Ascending aorta (tissue), 2 donors: ENCODE results near the gene NSD2. TPM values are rescaled to one million over a fixed set of nuclear protein-coding genes. Genes with fewer than 3 reads are reported as not detected.

Source experiments
- DNase-seq, 2 donors: peaks; one replicate each; pipeline ENCODE4 v3.0.0-alpha.2; 2019; ENCODE audit warnings: low spot score in 2 of 2
- H3K27ac ChIP-seq, 2 donors: fragments of 200-600 bp; sonication (generic); one replicate each; pipeline ENCODE4 v1.5.1; 2016 to 2017; ENCODE audit warnings: mild to moderate bottlenecking in 1 of 2
- H3K27me3 ChIP-seq: fragments of 200-600 bp; sonication (generic); one replicate; pipeline ENCODE4 v1.5.1; 2017
- H3K36me3 ChIP-seq, 2 donors: fragments of 200-600 bp; sonication (generic); one replicate each; pipeline ENCODE4 v1.5.1; 2016
- H3K4me1 ChIP-seq, 2 donors: fragments of 200-600 bp; sonication (generic); one replicate each; pipeline ENCODE4 v1.5.1; 2016 to 2017; ENCODE audit warnings: mild to moderate bottlenecking in 1 of 2
- H3K4me3 ChIP-seq, 2 donors: fragments of 200-600 bp; sonication (generic); one replicate each; pipeline ENCODE4 v1.5.1; 2016 to 2017; ENCODE audit warnings: mild to moderate bottlenecking in 1 of 2
- H3K9me3 ChIP-seq, 2 donors: fragments of 200-600 bp; sonication (generic); one replicate each; pipeline ENCODE4 v1.5.1; 2016
- intact Hi-C: fragments of 100-400 bp; cut with DNase I; formaldehyde crosslinking; loops from one replicate; pipeline ENCODE4 v1.15.1; 2023
- total RNA-seq: library from RNA; depleted of rRNA; stranded (reverse); fragments of >200 nt; gene quantifications from one replicate; pipeline ENCODE4 v1.1.0, GENCODE V29; 2016
- TF ChIP-seq, protein P1 (sequence below), 3 experiments: fragments of 200-600 bp in 2 of 3; fragments of 450-650 bp in 1 of 3; sonication (generic) in 2 of 3; IDR thresholded peaks; one replicate each; pipeline ENCODE4 v1.5.1; 2016 to 2019; ENCODE audit warnings: antibody characterized with exemption in 3 of 3, mild to moderate bottlenecking in 1 of 3, moderate library complexity in 1 of 3

Gene NSD2
- total RNA-seq, 1 donor from 2014 or later, result 19.9 TPM

DNA sequence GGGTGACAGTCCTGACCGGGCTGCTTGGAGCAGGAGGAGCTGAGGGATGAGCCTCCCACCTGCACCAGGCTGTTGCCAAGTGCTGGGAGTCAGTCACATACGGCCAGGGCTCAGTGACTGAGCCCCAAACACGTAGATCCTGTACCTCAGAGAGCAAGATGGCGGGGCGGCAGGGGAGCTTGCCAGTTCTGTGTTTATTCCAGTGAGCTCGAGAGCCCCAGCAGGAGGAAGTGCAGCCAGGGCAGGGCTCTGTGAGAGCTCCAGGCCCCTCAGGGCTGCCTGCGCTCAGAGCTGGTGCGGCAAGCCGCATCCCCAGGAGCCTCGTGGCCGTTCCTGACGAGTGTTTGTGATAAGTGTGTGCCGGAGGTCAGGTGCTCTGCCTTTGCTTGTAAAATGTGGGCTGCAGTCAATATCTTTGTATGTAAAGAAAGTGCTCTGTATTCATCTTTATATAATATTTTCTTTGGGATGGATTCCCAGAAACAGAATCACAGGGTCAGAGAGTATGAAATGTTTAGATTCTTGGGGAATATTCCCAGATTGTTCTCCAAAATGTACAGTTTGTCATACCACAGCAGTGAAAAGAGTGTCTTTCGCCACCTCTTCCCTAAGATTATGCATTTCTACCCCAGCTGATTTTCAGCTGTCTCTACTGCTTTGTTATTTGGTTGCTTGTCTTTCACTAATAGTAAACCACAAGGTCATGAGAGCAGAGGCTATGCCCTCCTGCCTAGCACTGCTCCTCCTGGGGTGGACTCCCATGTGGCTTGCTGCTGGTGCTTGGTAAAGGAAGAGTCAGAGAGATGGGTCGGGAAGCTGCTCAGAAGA, 87.3 kb downstream of the NSD2 start:
- H3K4me1 ChIP-seq, result no peaks in the 10 kb centered on the region
- no peaks in the 10 kb centered on the region for H3K9me3 ChIP-seq
- TF ChIP-seq, protein P1, sequence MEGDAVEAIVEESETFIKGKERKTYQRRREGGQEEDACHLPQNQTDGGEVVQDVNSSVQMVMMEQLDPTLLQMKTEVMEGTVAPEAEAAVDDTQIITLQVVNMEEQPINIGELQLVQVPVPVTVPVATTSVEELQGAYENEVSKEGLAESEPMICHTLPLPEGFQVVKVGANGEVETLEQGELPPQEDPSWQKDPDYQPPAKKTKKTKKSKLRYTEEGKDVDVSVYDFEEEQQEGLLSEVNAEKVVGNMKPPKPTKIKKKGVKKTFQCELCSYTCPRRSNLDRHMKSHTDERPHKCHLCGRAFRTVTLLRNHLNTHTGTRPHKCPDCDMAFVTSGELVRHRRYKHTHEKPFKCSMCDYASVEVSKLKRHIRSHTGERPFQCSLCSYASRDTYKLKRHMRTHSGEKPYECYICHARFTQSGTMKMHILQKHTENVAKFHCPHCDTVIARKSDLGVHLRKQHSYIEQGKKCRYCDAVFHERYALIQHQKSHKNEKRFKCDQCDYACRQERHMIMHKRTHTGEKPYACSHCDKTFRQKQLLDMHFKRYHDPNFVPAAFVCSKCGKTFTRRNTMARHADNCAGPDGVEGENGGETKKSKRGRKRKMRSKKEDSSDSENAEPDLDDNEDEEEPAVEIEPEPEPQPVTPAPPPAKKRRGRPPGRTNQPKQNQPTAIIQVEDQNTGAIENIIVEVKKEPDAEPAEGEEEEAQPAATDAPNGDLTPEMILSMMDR (IDR thresholded peaks at IDR 0.05), result no peak
- intact Hi-C loops, result no loop called here
- H3K36me3 ChIP-seq, result peaks cover 55 to 79% of the 10 kb centered on the region in 2 donors
- no peak overlapping the region for H3K4me3 ChIP-seq
- DNase-seq, result no peak
- H3K27me3 ChIP-seq, result no peaks in the 10 kb centered on the region
- H3K27ac ChIP-seq, result no peak overlapping the region

DNA sequence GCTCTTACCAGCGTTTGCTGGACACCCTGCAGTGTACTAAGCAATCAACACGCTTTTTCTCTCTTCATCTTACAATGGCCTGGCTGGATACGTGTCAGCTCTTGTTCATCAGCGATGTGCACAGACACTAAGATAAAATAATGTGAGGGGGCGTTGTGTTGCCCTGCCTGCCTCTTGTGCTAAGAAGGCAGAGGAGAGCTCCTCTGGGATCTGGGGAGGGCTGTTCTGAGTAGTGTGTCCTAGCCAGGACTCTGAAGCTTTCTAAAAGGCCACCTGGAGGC, 87.9 kb downstream of the NSD2 start:
- H3K27me3 ChIP-seq, result no peaks in the 10 kb centered on the region
- TF ChIP-seq, protein P1 (IDR thresholded peaks at IDR 0.05), result no peak
- no peaks in the 10 kb centered on the region for H3K9me3 ChIP-seq
- H3K4me1 ChIP-seq, result no peaks in the 10 kb centered on the region
- DNase-seq, result no peak
- H3K36me3 ChIP-seq, result peaks cover 55 to 75% of the 10 kb centered on the region in 2 donors
- H3K27ac ChIP-seq, result no peak overlapping the region
- intact Hi-C loops, result no loop called here
- no peak overlapping the region for H3K4me3 ChIP-seq

DNA sequence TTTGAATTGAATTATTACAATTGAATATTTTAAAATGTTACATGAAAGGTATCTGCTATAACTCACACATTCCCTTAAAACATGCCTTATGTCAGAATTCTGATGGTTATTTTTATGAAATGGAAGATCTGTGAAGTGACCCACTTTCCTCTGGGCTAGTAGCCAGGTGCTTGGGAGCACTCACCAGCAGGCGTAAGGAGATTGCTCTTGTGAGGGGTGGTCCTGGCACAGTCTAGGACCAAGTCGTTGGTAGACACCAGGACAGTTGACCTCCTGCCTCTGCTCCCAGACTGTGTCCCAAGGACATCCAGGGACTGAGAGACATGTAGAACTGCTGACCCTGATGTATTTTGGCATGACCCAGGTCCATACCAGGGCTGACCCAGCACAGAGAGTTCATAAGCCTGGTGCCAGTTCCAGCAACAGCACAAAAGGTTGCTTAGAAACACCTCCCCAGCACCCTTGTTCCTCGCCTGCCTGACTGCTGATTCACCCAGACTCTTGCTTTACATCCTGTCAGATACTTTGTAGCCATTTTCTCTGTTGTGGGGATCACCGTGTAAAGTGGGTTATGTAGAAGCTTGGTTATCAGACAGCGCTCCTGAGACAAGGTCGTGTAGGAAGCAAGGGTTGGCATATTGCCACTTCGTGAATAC, 89.1 kb downstream of the NSD2 start:
- Histone ChIP-seq H3K4me3 (no peak overlapping the region), H3K27ac (no peak overlapping the region), H3K27me3 (no peaks in the 10 kb centered on the region), H3K36me3 (peaks cover 50 to 68% of the 10 kb centered on the region in 2 donors), H3K9me3 (no peaks in the 10 kb centered on the region), H3K4me1 (no peaks in the 10 kb centered on the region)
- no peak for DNase-seq
- TF ChIP-seq, protein P1 (IDR thresholded peaks at IDR 0.05), result no peak
- intact Hi-C loops, result no loop called here

DNA sequence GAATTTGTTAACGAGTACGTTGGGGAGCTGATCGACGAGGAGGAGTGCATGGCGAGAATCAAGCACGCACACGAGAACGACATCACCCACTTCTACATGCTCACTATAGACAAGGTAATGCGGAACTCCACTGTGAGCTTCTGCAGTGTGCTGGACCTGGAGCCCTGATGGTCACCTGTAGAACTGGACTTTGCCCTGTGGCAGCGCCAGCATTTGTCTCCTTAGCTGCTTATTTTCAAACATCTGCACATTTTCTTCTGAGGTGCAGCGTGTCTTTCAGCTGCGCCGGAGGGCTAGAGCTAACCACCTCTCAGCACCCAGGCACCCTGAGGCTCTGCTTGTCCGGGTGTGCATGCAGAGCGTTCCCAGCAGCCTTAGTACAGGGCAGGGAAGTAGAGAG, 89.8 kb downstream of the NSD2 start:
- H3K4me1 ChIP-seq, result no peaks in the 10 kb centered on the region

DNA sequence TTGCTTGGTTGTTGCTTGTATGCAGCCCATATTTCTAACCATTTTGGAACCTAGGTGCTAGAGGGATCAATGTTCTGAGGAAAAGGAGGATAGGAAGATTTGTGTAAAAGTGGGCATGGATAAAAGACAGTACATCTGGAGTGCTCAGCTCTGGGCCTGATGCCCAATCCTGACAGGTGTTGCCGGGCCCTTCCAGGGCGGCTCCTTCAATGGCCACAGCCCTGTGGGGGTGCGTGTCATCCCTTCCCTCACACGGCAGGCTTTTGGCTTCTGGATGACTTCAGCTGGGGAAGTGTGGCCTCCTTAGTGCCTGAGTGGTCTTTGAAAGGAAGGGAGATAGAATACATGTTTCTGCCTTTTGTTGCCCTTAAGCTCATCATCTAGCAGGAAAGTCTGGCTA, 90.4 kb downstream of the NSD2 start:
- DNase-seq, result no peak
- Histone ChIP-seq H3K27ac (no peak overlapping the region), H3K27me3 (no peaks in the 10 kb centered on the region), H3K4me3 (no peak overlapping the region), H3K4me1 (no peaks in the 10 kb centered on the region), H3K9me3 (no peaks in the 10 kb centered on the region), H3K36me3 (peaks cover 45 to 58% of the 10 kb centered on the region in 2 donors)
- TF ChIP-seq, protein P1 (IDR thresholded peaks at IDR 0.05), result no peak
- intact Hi-C loops, result no loop called here

More for the DNA sequence above, 89.8 kb downstream of the NSD2 start:
- Histone ChIP-seq H3K36me3 (peaks cover 48 to 63% of the 10 kb centered on the region in 2 donors), H3K4me3 (no peak overlapping the region), H3K9me3 (no peaks in the 10 kb centered on the region), H3K27ac (no peak overlapping the region), H3K27me3 (no peaks in the 10 kb centered on the region)
- intact Hi-C loops, result no loop called here
- TF ChIP-seq, protein P1 (IDR thresholded peaks at IDR 0.05), result no peak
- no peak for DNase-seq
